B cell (primary cell): ENCODE results near the gene PEA15. TPM values are rescaled to one million over a fixed set of nuclear protein-coding genes. Genes with fewer than 3 reads are reported as not detected.

Experiments
- ATAC-seq: fragments of 200-7000 bp; cut with Tn5 transposase; one replicate; pipeline ENCODE4 v1.10.0; 2021; ENCODE audit warnings: low read depth, mild to moderate bottlenecking, moderate number of reproducible peaks, moderate library complexity
- CTCF ChIA-PET: fragments of 350-600 bp; sonication (Branson Sonifier 250); formaldehyde crosslinking; loops from one replicate; lab custom pipeline; 2021; ENCODE audit warnings: antibody characterized with exemption, inconsistent platforms; lab: Charles Lee
- POLR2A ChIA-PET: fragments of 350-600 bp; sonication (Branson Sonifier 250); formaldehyde crosslinking; loops from one replicate; lab custom pipeline; 2021; ENCODE audit warnings: antibody characterized with exemption; lab: Charles Lee
- DNase-seq: peaks from one replicate; pipeline ENCODE4 v3.0.0; 2013
- H2AFZ ChIP-seq: 2 replicates; pipeline ENCODE4 v1.6.1; 2012; ENCODE audit warnings: mild to moderate bottlenecking, low read depth, low read length; ENCODE audit not compliant: insufficient read depth, poor library complexity, severe bottlenecking
- H3K27ac ChIP-seq, 2 donors: 1 replicate in 1 of 2; 2 replicates in 1 of 2; pipeline ENCODE4 v1.5.1; 2012 to 2013; ENCODE audit warnings: low read length in 2 of 2, mild to moderate bottlenecking in 2 of 2, moderate library complexity in 1 of 2
- H3K27me3 ChIP-seq, 4 experiments: fragments of 200-600 bp in 1 of 4; sonication (generic) in 1 of 4; replicated peaks in 1 of 4; 1 replicate in 2 of 4; 2 replicates in 2 of 4; pipeline versions ENCODE4 v1.6.1 to v1.7.0; 2013 to 2016; ENCODE audit warnings: low read length in 3 of 4, mild to moderate bottlenecking in 2 of 4, mixed read lengths in 1 of 4, moderate library complexity in 1 of 4; ENCODE audit not compliant: insufficient read depth in 4 of 4, control insufficient read depth in 3 of 4; ENCODE audit errors: control extremely low read depth in 1 of 4
- H3K36me3 ChIP-seq, 2 experiments: replicated peaks in 1 of 2; 1 replicate in 1 of 2; 2 replicates in 1 of 2; pipeline versions ENCODE4 v1.6.1 to v1.7.1; 2013; ENCODE audit warnings: low read length in 1 of 2; ENCODE audit not compliant: insufficient read depth in 2 of 2, control insufficient read depth in 1 of 2; ENCODE audit errors: control extremely low read depth in 1 of 2, extremely low read depth in 1 of 2
- H3K4me1 ChIP-seq, 2 donors: fragments of 200-600 bp in 1 of 2; sonication (generic) in 1 of 2; 1 replicate in 1 of 2; 2 replicates in 1 of 2; pipeline versions ENCODE4 v1.5.1 to v1.6.1; 2013 to 2017; ENCODE audit warnings: low read length in 2 of 2; ENCODE audit not compliant: control insufficient read depth in 2 of 2, insufficient read depth in 2 of 2
- H3K4me2 ChIP-seq: replicated peaks from 2 replicates; pipeline ENCODE3; 2012; ENCODE audit warnings: mild to moderate bottlenecking, low read depth, low read length; ENCODE audit not compliant: poor library complexity, severe bottlenecking
- H3K4me3 ChIP-seq, 5 experiments: fragments of 200-600 bp in 1 of 5; sonication (generic) in 1 of 5; 1 replicate in 3 of 5; 2 replicates in 2 of 5; pipeline versions ENCODE4 v1.5.1 to v1.7.0; 2011 to 2016; ENCODE audit warnings: low read length in 4 of 5, mild to moderate bottlenecking in 4 of 5, low read depth in 2 of 5, control low read depth in 1 of 5, moderate library complexity in 1 of 5; ENCODE audit not compliant: insufficient read depth in 1 of 5; ENCODE audit errors: control extremely low read depth in 1 of 5, extremely low read depth in 1 of 5
- H3K79me2 ChIP-seq: fragments of 200-600 bp; sonication (generic); one replicate; pipeline ENCODE4 v1.6.0; 2016; ENCODE audit warnings: low read length; ENCODE audit not compliant: control insufficient read depth, insufficient read depth
- H3K9ac ChIP-seq: fragments of 200-600 bp; sonication (generic); 2 replicates; pipeline ENCODE4 v1.6.1; 2017; ENCODE audit warnings: mild to moderate bottlenecking, low read length, moderate library complexity
- H3K9me3 ChIP-seq, 3 donors: one replicate each; pipeline versions ENCODE4 v1.6.1 to v1.7.1; 2013; ENCODE audit warnings: low read length in 2 of 3; ENCODE audit not compliant: control insufficient read depth in 2 of 3, insufficient read depth in 1 of 3; ENCODE audit errors: control extremely low read depth in 1 of 3
- H4K20me1 ChIP-seq: 2 replicates; pipeline ENCODE4 v1.6.0; 2012; ENCODE audit warnings: mild to moderate bottlenecking, low read length; ENCODE audit not compliant: insufficient read depth, control insufficient read depth, poor library complexity, severe bottlenecking
- H3K27ac Mint-ChIP-seq: one replicate; pipeline ENCODE4 v1.8.0; 2021; ENCODE audit warnings: mixed read lengths
- H3K27me3 Mint-ChIP-seq: one replicate; pipeline ENCODE4 v1.8.0; 2021; ENCODE audit warnings: mixed read lengths
- H3K4me1 Mint-ChIP-seq: one replicate; pipeline ENCODE4 v1.8.0; 2021; ENCODE audit warnings: mixed read lengths
- H3K4me3 Mint-ChIP-seq: one replicate; pipeline ENCODE4 v1.8.0; 2021; ENCODE audit warnings: mixed read lengths
- H3K9me3 Mint-ChIP-seq: one replicate; pipeline ENCODE4 v1.8.0; 2022; ENCODE audit warnings: mixed read lengths; ENCODE audit not compliant: insufficient read depth
- CTCF ChIP-seq: fragments of 200-600 bp; IDR thresholded peaks from one replicate; pipeline ENCODE4 v1.8.0; 2022; ENCODE audit warnings: antibody characterized with exemption, mild to moderate bottlenecking
- EZH2 ChIP-seq: IDR thresholded peaks from 2 replicates; pipeline ENCODE4 v1.6.1; 2012; ENCODE audit warnings: borderline replicate concordance, low read depth, mild to moderate bottlenecking, moderate library complexity, low read length; ENCODE audit not compliant: insufficient read depth, poor library complexity, severe bottlenecking
- WGBS: methylation state at CpG from one replicate; pipeline ENCODE4 v1.1.5; 2013; ENCODE audit warnings: missing lambda C conversion rate; ENCODE audit not compliant: insufficient coverage; 5-methylcytosine and 5-hydroxymethylcytosine counted together
- intact Hi-C: fragments of 100-400 bp; cut with micrococcal nuclease; formaldehyde crosslinking; loops from one replicate; pipeline ENCODE4 v1.10.0; 2022
- polyA plus RNA-seq: library from polyadenylated mRNA; depleted of rRNA; stranded (reverse); fragments of >200 nt; gene quantifications from 2 replicates; pipeline ENCODE4 v1.2.3, GENCODE V29; 2012
- total RNA-seq, 2 donors: library from RNA; stranded (reverse); fragments of 120-200 nt in 1 of 2; gene quantifications; 1 replicate in 1 of 2; 2 replicates in 1 of 2; pipeline versions ENCODE4 v1.2.3 to v1.2.4, GENCODE V29; 2013 to 2022

PEA15 gene
- total and polyA plus RNA-seq, 2 donors (not counting 1 experiment from before 2014, with no cell fraction given) = 81.7 to 91.4 TPM

GRCh38 chr1:160156361-160156760 lies 48.8 kb upstream of the PEA15 start:
- 100% methylated on average over 1 of the region's 5 CpGs for WGBS
- H2AFZ ChIP-seq = no peak overlapping the region
- TF ChIP-seq CTCF (no peak), EZH2 (no peak)
- Mint-ChIP-seq H3K27ac (no peak overlapping the region), H3K4me3 (no peak overlapping the region), H3K4me1 (no peaks in the 10 kb centered on the region), H3K9me3 (no peaks in the 10 kb centered on the region), H3K27me3 (peaks cover 15% of the 10 kb centered on the region)
- DNase-seq = no peak
- no peaks in the 10 kb centered on the region for H4K20me1 ChIP-seq
- no peaks in the 10 kb centered on the region for H3K79me2 ChIP-seq
- H3K9me3 ChIP-seq = no peaks in the 10 kb centered on the region
- H3K4me2 ChIP-seq = no peak overlapping the region
- ChIA-PET POLR2A (no interaction called here), CTCF (interaction anchor here (1.0 kb wide), 1 partner anchor 221 kb away, joined by 3 read pairs; no protein-coding TSS in a partner anchor)
- intact Hi-C loops = no loop called here
- no peaks in the 10 kb centered on the region for H3K4me1 ChIP-seq
- H3K9ac ChIP-seq = no peak overlapping the region
- no peaks in the 10 kb centered on the region for H3K27me3 ChIP-seq
- no peaks in the 10 kb centered on the region for H3K36me3 ChIP-seq
- H3K4me3 ChIP-seq = no peak overlapping the region
- H3K27ac ChIP-seq = no peak overlapping the region
- ATAC-seq = no peak

DNA sequence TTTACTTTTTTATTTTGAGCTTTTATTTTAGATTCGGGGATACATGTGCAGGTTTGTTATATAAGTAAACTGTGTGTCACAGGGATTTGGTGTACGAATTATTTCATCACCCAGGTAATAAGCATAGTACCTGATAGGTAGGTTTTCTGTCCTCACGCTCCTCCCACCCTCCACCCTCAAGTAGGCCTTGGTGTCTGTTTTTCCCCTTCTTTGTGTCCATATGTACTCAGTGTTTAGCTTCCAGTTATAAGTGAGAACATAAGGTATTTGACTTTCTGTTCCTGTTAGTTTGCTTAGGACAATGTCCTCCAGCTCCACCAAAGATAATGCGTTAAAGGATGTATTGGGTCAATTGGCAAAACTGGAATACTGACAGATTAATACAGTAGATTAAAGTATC lies 48.0 kb upstream of the PEA15 start:
- Mint-ChIP-seq H3K27me3 (peaks cover 8% of the 10 kb centered on the region), H3K9me3 (no peaks in the 10 kb centered on the region), H3K4me1 (no peaks in the 10 kb centered on the region), H3K27ac (no peak overlapping the region), H3K4me3 (no peak overlapping the region)
- TF ChIP-seq EZH2 (no peak), CTCF (no peak)
- Histone ChIP-seq H3K79me2 (no peaks in the 10 kb centered on the region), H3K4me1 (no peaks in the 10 kb centered on the region), H3K4me2 (no peak overlapping the region), H3K4me3 (no peak overlapping the region), H4K20me1 (no peaks in the 10 kb centered on the region), H3K27me3 (no peaks in the 10 kb centered on the region), H3K9me3 (no peaks in the 10 kb centered on the region), H3K27ac (no peak overlapping the region), H3K9ac (no peak overlapping the region), H3K36me3 (no peaks in the 10 kb centered on the region), H2AFZ (no peak overlapping the region)
- WGBS = no CpG with 5 or more reads among the region's 4 CpGs
- ATAC-seq = no peak
- DNase-seq = no peak
- intact Hi-C loops = no loop called here
- POLR2A ChIA-PET = no interaction called here
- CTCF ChIA-PET = interaction anchor here (1.0 kb wide), 1 partner anchor 220 kb away, joined by 3 read pairs; no protein-coding TSS in a partner anchor
